Pancreas (tissue), 10 donors: ENCODE data around the gene ILF2. TPM values are rescaled to one million over a fixed set of nuclear protein-coding genes. Genes with fewer than 3 reads are reported as not detected.

ENCODE experiments used
- ATAC-seq, 4 donors: fragments of 200-7000 bp; cut with Tn5 transposase; one replicate each; pipeline versions ENCODE4 v1.8.0 to v1.9.1; 2020; ENCODE audit warnings: mild to moderate bottlenecking in 4 of 4, moderate library complexity in 4 of 4
- DNase-seq, 6 donors: peaks; one replicate each; pipeline ENCODE4 v3.0.0-alpha.2; 2020
- FAIRE-seq: peaks from 2 replicates; lab custom pipeline; 2012; peaks lifted over from hg19 to GRCh38; lab: Jason Lieb, UNC
- H3K27ac ChIP-seq, 4 donors: fragments of 200-600 bp; sonication (generic); 1 replicate in 3 of 4; 2 replicates in 1 of 4; pipeline versions ENCODE4 v1.5.0 to v1.8.0; 2020
- H3K27me3 ChIP-seq, 4 donors: fragments of 200-600 bp; one replicate each; pipeline ENCODE4 v1.8.0; 2021
- H3K36me3 ChIP-seq, 3 donors: fragments of 200-600 bp; sonication (generic) in 1 of 3; one replicate each; pipeline versions ENCODE4 v1.5.0 to v1.8.0; 2020 to 2021
- H3K4me1 ChIP-seq, 3 donors: fragments of 200-600 bp; one replicate each; pipeline ENCODE4 v1.8.0; 2021
- H3K4me3 ChIP-seq, 4 donors: fragments of 200-600 bp; sonication (generic) in 2 of 4; one replicate each; pipeline versions ENCODE4 v1.5.0 to v1.8.0; 2020 to 2021
- H3K9me3 ChIP-seq, 4 donors: fragments of 200-600 bp; one replicate each; pipeline ENCODE4 v1.8.0; 2021
- CTCF ChIP-seq, 4 donors: fragments of 200-600 bp; sonication (generic) in 3 of 4; IDR thresholded peaks; one replicate each; pipeline versions ENCODE4 v1.5.0 to v1.8.0; 2021; ENCODE audit warnings: antibody characterized with exemption in 4 of 4
- WGBS, 2 donors: extraction: QIAGEN DNeasy Blood & Tissue Kit; methylation state at CpG; one replicate each; pipeline ENCODE4 v1.1.7; 2013; 5-methylcytosine and 5-hydroxymethylcytosine counted together
- intact Hi-C, 3 donors: fragments of 100-400 bp; cut with DNase I; formaldehyde crosslinking; loops; one replicate each; pipeline versions ENCODE4 v1.11.1 to v1.14.2; 2022
- polyA plus RNA-seq, 2 donors: library from polyadenylated mRNA; stranded (reverse); fragments of 200-250 nt; gene quantifications; one replicate each; pipeline ENCODE4 v1.2.3, GENCODE V29; 2013
- total RNA-seq, 6 donors: library from RNA; stranded (reverse); fragmentation: NEBNext Ultra II Directional in 4 of 6; extraction: Animal tissue kit (Norgen Biotek cat#: 25700) in 4 of 6; gene quantifications; one replicate each; pipeline versions ENCODE4 v1.2.1 to v1.2.4, GENCODE V29; 2021 to 2023
- donor health status: healthy with polysubstance abuse.
- donor health status: DM: no; HTN: no; CAD: no; lungs with moderate emphysema.
- donor health status: DM: no; HTN: no; CAD: no.
- donor health status: control.
- donor health status: control.
- donor health status: Bipolar disorder and iron deficiency.
- donor health status: DM: yes; HTN: yes; CAD: no.
- donor health status: DM: no; HTN: no; CAD: no.
- donor health status: DM: no; HTN: no; CAD: no.
- donor health status: DM: yes; HTN: yes; CAD: no.

The ILF2 gene
- total and polyA plus RNA-seq, 8 donors, result 25.7 to 63.2 (median 54.3) TPM

- no peaks in the 10 kb centered on the region for H3K27me3 ChIP-seq
- no peaks in the 10 kb centered on the region for H3K36me3 ChIP-seq
- H3K4me1 ChIP-seq, result no peaks in the 10 kb centered on the region
- intact Hi-C loops, result no loop called here
- ATAC-seq (peak in 1 of 4 donors; percentile 5), FAIRE-seq (no peak), DNase-seq (no peak)
- no peak overlapping the region for H3K4me3 ChIP-seq
- 56 to 57% methylated on average over 8 of the region's 8 CpGs for WGBS, 2 donors
- peak overlapping the region in 3 of 4 donors; percentile 27 to 76 (median 58) for H3K27ac ChIP-seq
- no peaks in the 10 kb centered on the region for H3K9me3 ChIP-seq
- no peak for TF ChIP-seq CTCF (IDR thresholded peaks at IDR 0.05)
These were observed 25.9 kb upstream of the ILF2 start for GRCh38 chr1:153696741-153697140.

GRCh38 chr1:153693466-153693865 lies 22.7 kb upstream of the ILF2 start:
- H3K36me3 ChIP-seq, result no peaks in the 10 kb centered on the region
- no peak for ATAC-seq
- DNase-seq, result no peak
- no peak for FAIRE-seq
- TF ChIP-seq CTCF (IDR thresholded peaks at IDR 0.05), result no peak
- H3K4me1 ChIP-seq, result no peaks in the 10 kb centered on the region
- H3K4me3 ChIP-seq, result no peak overlapping the region
- no peak overlapping the region for H3K27ac ChIP-seq
- H3K27me3 ChIP-seq, result no peaks in the 10 kb centered on the region
- H3K9me3 ChIP-seq, result no peaks in the 10 kb centered on the region
- intact Hi-C loops, result no loop called here
- WGBS, 2 donors, result 78 to 81% methylated on average over 4 of the region's 4 CpGs

- no peak for DNase-seq
- 88 to 93% methylated on average over 18 of the region's 18 CpGs for WGBS, 2 donors
- Histone ChIP-seq H3K27me3 (no peaks in the 10 kb centered on the region), H3K4me1 (no peaks in the 10 kb centered on the region), H3K9me3 (no peaks in the 10 kb centered on the region), H3K27ac (no peak overlapping the region), H3K4me3 (no peak overlapping the region), H3K36me3 (no peaks in the 10 kb centered on the region)
- no peak for ATAC-seq
- TF ChIP-seq CTCF (IDR thresholded peaks at IDR 0.05), result no peak
- FAIRE-seq, result no peak
- intact Hi-C loops, result no loop called here
These were observed 18.0 kb upstream of the ILF2 start for GRCh38 chr1:153688736-153689328.

GRCh38 chr1:153688276-153688675 lies 17.5 kb upstream of the ILF2 start:
- no peak for ATAC-seq

More at GRCh38 chr1:153688276-153688675, 17.5 kb upstream of the ILF2 start:
- no peak for TF ChIP-seq CTCF (IDR thresholded peaks at IDR 0.05)
- no peaks in the 10 kb centered on the region for H3K27me3 ChIP-seq
- DNase-seq, result no peak
- FAIRE-seq, result no peak
- intact Hi-C loops, result no loop called here
- H3K4me1 ChIP-seq, result no peaks in the 10 kb centered on the region
- H3K36me3 ChIP-seq, result no peaks in the 10 kb centered on the region
- H3K4me3 ChIP-seq, result no peak overlapping the region
- WGBS, 2 donors, result 86 to 88% methylated on average over 7 of the region's 7 CpGs
- no peaks in the 10 kb centered on the region for H3K9me3 ChIP-seq
- H3K27ac ChIP-seq, result no peak overlapping the region
